ENCODE results near the gene MTA1.
A peak's percentile ranks its signal among the peaks of the same experiment; 100 is the strongest.

Gene MTA1

DNA sequence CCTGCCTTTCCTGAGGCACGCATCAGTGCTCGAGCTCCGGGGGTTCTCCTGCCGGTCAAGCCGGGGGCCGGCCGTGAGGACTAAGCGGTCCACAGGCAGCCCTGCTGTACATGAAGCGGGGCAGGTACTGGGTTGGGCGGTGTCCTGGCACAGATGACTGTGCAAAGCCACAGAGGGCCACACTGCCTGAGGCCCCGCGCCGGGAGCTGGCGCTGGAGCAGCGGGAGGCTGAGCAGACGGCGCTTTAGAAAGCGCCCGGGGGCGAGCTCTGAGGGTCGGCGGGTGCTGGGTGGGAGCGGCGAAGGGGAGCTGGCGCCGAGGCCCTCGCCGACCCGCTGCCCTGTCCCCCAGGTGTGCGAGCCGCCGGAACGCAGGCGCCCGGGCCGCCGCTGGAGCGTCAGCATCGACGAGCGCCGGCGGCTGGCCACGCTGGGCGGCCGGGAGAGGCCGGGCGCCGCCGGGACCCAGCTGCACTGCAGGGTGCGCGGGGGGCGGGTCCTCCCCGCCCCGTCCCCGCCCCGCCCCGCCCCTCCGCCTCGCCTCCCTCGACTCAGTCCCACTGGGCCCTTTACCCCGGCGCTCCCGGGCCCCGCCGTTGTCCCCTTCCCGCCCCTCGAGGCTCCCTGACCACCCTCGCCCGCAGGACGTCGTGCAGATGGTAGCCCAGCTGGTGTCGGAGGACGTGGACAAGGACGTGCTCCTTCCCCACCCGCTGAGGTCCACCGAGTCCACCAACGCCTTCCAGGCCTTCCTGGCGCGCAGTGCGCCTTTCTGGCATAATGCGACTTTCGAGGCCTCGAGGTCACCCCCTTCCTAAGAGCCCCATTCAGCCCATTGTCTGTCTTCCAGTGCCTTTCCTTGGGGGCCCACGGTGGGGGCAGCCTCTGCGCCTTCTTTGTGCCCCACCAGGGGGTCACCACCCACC, 8.3 kb upstream of the MTA1 start:
- DNase-seq, result peak; percentile 57

DNA sequence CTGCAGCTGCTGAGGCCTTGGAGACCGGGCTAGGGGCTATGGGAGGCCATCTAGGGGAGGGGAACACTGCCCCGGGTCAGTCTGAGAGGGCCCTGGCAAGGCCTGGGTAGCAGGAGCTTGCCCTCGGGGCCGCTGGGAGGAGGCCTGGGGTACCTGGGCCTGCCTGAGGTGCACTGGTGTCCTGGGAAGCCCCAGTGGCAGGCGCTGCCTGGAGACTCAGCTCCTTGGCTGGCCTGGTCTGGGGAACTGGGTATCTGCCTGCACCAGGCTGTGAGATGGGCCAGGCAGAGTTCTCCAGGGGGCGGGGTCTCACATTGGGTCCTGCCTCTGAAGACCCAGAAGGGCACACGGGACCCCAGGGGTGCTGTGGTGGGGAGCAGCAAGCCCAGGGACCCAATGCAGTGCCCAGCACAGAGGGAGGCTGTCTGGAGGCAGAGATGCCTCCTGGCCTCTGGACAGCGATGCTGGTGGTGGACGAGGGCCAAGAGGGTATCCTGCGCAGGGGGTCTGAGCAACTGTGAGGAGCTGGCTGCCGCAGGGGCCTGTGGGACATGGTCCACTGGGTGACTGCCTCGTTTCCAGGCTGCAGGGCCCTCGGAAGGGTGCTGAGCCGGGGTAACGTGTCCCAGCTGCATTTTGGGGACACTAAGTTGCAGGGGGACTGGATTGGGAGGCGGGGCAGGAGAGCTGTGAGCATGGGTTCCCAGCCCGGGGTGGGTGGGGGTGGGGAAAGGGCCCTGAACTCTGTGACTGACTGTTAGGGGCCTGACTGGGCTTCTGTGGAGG, 7.4 kb upstream of the MTA1 start:
- DNase-seq, result no peak

DNA sequence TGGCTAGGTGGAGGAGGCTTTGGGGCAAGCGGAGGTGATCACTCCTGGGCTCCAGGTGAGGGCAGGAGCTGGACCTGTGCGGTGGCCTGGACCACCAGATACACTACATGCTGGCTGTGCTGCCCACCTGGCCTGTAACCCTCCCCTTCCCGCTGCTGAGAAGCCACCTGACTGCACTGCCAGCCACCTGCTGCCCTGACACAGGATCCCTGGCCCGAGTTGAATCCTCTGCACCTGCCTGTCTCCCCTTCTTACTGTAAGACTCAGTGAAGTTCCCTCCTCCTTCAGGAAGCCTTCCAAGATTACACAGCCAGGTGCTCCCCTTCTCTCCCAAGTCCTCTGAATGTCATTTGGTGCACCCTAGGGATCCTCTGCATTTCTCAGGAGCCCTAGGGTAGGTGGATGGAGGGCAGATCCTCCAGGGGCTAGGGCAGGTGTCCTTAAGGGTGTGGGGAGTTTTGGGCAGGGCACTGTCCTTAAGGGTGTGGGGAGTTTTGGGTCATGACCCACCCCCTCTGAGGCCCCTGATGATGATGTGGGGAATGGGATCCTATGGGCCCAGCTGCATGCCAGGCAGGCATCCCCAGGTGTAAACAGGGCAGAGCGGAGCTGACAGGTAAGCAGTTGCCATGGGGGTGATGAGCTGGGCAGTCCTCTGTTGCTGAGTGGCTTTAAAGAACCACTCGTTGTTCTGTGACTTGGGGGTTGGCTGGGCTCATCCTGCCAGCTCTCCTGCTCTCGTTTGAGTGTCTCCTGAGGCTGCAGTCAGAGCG, 6.7 kb upstream of the MTA1 start:
- DNase-seq, result no peak

DNA sequence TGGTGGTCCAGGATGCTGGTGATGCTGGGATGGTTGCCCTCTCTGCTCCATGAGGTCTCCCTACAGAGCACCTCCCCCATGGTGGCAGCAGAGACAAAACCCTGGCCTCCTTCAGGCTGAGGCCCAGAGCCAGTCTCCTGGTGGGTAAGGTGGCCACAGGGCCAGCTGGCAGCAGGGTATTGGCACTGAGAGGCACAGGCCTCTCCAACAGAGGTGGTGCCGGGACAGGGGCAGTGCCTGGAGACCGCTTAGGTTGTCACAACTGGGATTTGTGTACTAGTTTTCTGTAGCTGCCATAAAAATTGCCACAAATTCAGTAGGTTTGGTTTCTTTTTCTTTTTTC, 6.1 kb upstream of the MTA1 start:
- DNase-seq, result no peak

DNA sequence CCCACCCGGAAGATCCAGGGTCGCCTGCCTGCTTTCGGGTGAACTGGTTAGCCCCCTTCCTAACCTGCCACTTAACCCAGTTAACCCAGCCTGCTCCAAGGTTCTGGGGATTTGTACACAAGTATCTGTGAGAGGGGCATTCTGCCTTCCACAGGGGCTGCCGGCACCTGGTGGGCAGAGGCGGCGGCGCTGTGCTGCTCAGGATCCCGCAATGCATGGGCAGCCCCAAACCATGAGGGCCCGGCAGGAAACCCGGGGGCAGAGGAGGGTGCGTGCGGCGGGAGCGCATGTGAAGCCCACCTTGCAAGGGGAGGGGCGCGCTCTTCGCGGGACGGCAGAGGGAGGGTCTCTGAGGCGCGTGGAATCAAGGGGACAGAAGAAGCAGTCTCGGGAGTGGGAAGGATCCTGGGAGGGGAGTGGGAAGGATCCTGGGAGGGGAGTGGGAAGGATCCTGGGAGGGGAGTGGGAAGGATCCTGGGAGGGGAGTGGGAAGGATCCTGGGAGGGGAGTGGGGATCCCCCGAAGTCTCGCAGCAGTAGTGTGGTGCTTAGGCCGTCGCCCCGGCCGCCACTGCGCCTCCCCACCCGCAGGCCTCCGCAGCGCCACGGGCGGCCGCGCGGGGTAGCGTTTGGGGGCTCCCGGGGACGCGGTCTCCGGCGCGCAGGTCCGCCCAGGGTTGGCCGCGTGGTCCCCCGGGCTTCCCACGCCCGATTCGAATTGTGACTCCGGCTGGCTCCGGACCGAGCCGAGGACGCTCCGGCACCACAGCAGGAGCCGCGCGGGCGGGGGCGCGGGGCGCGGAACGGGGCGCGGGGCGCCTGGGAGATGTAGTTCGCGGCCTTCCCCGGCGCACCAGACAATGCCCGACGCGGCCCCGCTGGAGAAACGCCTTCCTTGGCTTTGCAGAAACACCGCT, 4.9 kb upstream of the MTA1 start:
- peak; percentile 82 for DNase-seq

DNA sequence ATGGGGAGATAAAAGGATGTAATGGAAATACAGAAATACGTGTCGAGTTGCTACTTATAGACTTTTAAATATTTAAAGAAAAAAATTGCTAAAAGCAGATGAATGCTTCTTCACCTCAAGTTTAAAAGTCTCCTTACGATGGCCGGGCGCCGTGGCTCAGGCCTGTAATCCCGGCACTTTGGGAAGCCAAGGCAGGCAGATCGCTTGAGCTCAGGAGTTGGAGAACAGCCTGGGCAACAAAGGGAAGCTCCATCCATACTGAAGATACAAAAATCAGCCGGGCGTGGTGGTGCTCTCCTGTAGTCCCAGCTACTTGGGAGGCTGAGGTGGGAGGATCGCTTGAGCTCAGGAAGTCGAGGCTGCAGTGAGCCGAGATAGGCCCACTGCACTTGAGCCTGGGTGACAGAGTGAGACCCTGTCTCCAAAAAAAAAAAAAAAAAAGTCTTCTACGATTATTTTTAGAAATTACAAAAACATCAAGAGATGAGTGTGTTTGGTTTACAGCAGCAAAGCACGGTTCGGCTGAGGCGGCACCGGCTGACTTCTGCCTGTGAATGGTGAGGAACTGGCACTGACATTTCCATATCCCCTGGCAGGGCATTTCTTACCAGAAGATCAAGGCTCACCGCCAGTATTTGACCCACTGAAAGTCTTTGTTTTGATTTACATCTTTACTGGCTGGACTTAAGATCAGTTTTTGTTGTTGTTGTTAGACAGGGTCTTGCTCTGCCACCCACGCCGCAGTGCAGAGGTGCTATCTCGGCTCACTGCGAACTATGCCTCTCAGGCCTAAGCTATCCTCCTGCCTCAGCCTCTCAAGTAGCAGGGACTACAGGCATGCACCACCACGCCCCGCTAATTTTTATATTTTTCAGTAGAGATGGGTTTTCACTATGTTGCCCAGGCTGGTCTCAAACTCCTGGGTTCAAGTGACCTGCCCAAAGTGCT, 3.9 kb upstream of the MTA1 start:
- peak; percentile 30 for DNase-seq

DNA sequence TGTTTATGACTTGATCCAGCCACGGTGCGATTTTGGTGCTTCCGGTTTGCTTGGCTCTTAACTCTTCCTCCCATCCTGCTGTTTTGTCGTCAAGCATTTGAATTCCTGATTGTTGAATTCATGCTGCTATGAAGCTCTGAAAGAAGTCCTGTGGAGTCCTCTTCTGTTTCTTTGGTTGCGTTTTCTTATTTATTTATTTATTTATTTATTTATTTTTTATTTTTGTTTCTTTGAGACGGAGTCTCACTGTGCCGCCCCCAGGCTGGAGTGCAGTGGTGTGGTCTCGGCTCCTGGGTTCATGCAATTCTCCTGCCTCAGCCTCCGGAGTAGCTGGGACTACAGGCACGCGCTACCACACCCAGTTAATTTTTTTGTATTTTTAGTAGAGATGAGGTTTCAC, 3.0 kb upstream of the MTA1 start:
- DNase-seq, result no peak

DNA sequence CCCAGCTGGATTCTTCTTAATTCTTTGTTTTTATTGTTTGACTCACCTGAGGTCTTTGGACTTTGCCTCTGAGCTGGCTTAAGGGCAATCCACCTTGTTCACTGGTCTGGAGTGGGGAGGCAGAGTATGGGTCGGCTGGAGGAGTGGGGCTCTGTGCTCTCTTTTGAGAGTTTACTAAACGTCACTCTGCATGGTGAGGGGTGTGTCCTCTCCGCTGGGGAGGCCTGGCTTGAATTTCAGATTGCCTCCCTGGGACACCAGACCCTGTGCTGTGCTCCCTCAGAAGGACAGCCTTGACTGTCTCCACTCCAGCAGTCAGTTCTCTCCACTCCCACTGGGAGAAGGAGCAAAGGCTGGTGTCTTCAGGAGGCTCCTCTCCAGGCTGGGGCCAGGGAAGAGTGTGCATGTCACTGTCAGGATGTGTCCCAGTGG, 1.9 kb upstream of the MTA1 start:
- DNase-seq, result no peak

DNA sequence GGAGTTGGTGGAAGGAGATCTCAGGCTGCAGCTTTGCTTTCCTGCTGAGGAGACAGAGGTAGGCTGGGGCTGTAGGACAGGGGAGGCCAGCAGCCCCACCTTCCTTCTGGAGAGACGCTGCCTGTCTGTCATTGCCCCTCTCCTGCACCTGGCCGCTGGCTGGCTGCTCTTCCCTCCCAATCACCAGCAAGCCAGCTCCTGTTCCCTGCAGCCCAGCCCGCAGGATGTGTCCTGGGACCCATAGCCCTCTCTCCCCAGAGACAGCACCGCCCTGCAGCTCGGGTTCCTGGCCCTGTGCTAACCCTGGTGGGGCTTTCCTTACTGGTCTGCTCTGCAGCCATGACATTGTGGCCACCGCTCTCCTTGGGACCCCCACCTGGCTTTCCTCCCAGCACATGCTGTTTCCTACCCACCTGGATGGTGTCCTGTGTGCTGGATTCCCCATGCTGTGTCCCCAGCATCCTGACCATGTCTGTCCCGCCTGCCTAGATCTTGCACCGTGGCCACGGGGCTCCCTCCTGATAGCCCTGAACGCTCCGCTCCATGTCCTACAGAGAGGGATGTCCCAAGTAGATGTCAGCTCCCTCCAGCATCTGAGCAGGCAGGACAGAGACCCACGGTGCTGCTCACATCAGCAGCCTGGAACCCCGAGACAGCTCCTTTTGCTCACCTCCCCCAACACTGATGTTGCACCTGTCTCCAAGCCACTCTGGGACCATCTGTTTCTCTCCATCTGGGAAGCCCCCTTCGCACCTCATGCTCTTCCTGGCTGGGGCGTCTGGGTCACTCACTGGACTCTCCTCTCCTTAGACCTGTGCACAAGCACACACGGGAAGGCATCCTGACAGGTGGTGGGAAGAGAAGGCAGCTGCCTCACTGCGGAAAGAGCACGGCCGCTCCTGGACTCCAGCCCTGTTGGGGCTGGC, 1.1 kb upstream of the MTA1 start:
- DNase-seq, result peak; percentile 17

DNA sequence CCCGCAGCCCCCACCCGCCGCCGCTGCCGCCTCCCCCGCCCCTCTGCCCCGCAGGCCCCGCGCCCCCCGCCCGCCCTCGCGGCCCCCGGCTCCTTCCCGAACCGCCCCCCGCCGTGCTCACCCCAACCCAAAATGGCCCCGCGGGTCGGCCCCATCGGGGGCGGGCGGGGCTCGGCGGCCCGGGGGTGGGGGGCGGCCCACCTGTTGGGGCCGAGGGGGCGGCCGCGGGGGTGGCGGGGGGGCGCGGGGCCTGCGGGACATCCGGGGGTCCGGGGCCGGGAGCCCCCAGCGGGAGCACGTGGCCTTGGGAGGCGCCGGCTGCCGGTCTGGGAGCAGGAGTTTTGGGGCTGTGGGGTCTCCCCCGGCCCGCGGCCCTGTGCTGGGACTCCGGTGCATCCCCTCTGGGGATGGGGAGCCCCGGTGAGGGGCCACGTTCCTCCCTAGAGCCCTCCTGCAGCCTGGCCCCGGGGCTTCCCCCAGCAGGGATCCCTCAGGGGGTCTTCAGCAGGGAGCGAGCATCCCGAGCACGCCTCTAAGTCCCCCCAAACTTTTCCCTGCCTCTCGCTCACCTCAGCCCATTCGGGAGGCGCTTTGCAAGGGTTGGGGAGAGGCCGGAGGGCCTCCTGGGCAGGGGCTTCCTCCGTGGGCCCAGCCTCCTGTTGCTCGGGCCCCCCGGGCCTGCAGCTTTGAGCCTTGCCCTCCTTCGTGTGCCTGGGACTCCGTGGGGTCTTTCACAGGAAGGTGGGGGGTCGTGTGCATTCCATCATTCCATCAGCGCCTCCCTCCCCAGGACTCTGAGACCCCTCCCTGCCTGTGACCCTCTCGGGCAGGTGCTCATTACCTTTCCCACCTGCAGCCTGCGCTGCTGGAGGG, 710 bp downstream of the MTA1 start:
- DNase-seq, result peak; percentile 35

DNA sequence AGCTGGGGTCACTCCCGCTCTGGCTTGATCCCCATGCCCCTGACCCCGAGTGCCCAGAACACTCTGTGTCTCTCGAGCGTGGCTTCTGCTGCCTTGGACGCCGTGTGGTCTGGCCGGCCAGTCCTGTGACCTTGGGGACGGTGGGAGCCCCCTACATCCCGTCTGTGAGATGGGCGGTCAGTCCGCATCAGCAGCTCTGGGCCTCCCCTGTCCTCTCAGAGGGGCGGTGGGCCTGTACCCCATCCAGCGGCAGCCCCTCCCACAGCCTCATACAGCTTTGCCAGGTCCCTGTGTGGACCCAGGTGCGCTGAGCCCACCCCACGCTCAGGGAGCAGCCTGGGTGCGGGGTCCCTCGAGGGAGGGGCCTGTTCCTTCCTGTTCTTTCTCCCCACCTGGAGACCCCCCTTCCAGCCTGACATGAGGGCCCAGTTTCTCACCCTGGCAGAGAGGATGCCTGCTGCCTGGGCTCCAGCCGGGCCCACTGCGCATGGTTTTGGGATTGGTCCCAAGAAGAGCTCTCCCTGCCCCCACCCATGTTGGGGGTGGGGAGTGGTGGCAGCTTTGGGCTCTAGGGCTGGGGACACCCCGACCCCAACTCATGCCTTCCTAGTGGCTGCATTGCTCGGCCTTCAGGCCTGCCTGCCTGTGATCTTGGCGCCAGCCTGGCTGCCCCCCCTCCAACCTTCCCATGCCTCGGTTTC, 1.5 kb downstream of the MTA1 start:
- peak; percentile 13 for DNase-seq

DNA sequence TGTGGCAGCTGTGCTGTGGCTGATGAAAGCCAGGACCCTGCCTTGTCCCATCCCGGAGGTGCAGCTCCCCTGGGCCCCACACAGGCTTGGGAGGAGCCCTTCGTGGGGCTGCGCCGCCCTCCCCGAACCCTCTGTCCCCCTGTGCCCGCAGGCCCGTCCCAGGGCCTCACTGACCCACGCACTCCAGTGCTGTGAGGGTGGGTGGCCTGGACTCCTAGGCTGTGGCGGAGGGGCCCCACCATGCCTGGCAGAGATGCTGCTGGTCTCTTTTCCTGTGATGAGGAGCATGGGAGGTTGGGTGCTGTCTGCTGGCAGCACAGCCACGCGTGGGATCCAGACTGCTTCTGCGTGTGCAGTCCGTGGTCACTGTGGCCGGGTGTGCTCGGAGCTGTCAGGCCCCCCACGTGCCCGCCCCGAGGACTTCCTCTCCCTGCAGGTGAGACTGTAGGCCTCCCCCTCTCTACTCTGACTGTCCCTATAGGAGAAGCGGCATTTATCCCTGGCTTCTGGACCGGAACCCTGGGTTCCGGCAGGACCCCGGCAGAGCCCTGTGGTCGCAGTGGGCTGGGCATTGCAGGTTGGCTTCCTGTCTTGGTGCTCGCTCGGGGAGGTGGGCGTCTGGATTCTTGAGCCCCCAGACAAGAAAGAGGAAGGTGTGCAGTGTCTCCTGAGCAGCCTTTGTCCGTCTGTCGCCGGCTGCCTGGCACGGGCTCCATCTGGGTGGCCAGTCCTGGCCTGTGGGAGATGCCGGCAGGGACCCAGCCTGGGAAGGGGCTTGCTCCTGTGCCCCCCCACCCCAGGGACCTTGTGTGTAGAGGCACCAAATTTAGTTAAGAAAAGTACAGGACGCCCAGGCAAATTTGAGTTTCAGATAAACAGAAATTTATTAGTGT, 2.3 kb downstream of the MTA1 start:
- DNase-seq, result no peak

DNA sequence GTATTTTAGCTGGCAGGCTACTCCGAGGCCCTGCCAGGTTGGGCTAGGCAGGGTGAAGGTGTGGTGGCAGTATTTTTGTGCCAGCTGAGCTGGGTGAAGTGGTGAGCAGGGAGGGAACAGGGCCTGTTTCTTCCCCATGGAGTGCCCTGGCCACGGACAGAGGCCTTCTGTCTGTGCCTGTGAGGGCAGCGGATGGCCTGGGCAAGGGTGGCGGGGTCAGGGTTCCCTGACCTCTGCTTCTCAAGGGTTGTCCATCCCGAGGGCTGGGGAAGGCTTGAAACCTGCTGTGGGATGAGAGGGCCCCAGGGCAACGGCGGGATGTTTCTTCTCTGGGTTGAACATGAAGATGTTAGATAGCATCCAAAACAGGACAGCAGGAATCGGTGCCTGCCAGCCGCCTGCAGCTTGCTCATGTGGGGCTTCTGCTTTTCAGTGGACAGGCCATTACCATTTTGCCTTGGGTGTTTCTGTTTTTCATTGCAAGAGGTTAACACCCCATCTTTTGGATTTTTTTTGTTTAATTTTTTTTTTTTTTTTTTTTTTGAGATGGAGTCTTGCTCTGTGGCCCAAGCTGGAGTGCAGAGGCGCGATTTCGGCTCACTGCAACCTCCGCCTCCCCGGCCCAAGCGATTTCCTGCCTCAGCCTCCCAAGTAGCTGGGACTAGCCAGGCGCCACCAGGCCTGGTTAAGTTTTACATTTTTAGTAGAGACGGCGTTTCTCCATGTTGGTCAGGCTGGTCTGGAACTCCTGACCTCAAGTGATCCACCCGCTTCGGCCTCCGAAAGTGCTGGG, 3.3 kb downstream of the MTA1 start:
- DNase-seq, result no peak

DNA sequence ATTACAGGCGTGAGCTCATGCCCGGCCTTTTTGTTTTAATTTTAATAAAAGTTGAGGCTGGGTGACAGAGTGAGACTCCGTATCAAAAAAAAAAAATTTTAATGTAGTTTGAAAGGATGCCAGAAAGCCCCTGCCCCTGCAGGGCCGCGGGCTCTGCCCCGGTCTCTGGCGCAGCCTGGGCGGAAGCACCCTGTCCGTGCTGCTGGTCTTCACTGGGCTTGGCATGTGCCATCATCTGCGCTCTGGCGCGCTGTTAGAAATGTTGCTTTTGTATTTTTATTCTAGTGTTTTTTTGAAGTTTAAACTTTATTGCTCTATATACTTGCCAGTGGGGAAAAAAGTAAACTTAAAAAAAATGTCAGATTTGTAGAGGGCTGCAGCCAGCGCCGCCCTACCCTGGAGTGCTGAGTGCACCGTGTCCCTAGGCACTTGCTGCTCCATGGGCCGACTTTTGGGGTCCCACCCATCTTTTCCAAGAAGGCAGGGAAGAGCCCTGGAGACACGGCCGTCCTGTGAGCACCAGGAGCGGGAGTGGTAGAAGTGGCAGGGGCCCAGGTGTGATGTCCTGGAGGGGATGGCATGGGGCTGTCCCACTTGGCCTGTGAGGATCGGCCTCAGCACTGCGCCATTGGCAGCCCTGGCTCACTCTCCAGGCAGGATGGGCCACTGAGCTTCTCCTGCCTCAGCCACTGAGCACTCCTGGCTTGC, 4.0 kb downstream of the MTA1 start:
- no peak for DNase-seq

DNA sequence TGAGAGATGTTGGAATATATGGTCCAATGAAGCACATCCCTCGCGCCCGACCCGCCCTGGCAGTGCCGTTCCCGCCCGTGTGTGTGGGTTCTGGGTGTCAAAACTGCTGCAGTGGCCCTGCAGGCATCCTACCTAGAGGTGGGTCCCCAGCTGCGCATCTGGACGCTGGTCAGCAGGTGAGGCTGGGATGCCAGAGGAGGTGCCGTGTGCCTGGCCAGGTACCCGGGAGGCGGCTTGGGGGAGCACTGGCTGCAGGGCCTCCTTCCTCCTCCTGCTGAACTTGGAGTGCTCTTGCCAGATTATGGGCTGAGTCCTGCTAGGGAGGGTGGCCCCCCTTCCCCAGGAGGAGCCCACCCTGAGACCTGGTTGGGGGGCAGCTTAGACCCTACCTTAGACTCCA, 5.2 kb downstream of the MTA1 start:
- no peak for DNase-seq

DNA sequence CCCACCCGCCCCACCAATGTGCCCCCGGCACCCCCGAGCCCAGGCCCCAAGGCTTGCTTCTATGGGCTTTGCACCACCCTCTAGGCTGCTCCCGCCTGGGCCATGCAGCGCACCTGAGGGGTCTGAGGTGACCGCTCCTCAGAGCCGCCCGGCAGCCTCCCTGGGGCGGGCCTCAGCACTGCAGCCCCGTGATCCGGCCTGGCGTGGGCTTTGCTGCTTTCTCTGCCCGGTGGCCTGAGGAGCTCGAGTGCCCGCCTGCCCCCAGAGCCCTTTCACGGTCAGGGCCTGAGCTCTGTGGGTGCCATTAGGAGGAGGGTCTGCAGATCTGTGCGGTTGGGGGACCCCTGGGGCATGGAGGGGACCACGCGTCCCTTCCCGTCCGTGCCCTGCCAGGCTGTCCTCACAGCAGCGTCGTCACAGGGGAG, 6.2 kb downstream of the MTA1 start:
- DNase-seq, result no peak

Data from retina (tissue), 1 donor.